HL-60 (cell line): ENCODE results near the gene ACVR1C.

Source experiments
- DNase-seq, 2 experiments: peaks; one replicate each; pipeline ENCODE4 v3.0.0-alpha.2; 2010 to 2020; ENCODE audit warnings: low read depth in 1 of 2, low spot score in 1 of 2
- H3K27ac ChIP-seq: fragments of 250-450 bp; sonication (Bioruptor Pico); replicated peaks from 2 replicates; pipeline ENCODE4 v1.5.1; 2020; ENCODE audit warnings: mild to moderate bottlenecking, moderate library complexity
- H3K27me3 ChIP-seq: fragments of 250-450 bp; sonication (Bioruptor Pico); 2 replicates; pipeline ENCODE4 v1.5.1; 2021; ENCODE audit warnings: mild to moderate bottlenecking, moderate library complexity; ENCODE audit not compliant: insufficient read depth, poor library complexity, severe bottlenecking
- H3K4me3 ChIP-seq: replicated peaks from 2 replicates; pipeline ENCODE4 v1.5.1; 2011; ENCODE audit warnings: mild to moderate bottlenecking, control low read depth, low read length; ENCODE audit not compliant: insufficient read depth
- GABPA ChIP-seq: IDR thresholded peaks from 2 replicates; pipeline ENCODE4 v1.6.1; 2012; ENCODE audit warnings: low read depth
- POLR2AphosphoS5 ChIP-seq: IDR thresholded peaks from 2 replicates; pipeline ENCODE4 v1.6.1; 2012; ENCODE audit warnings: low read depth
- SPI1 ChIP-seq: IDR thresholded peaks from 2 replicates; pipeline ENCODE4 v1.6.1; 2012; ENCODE audit warnings: low read depth, mild to moderate bottlenecking, borderline replicate concordance
- TF ChIP-seq, protein P1 (sequence below): IDR thresholded peaks from one replicate; pipeline ENCODE4 v1.5.1; 2011; ENCODE audit warnings: low read length, control low read depth, inconsistent platforms; ENCODE audit not compliant: insufficient read depth
- TF ChIP-seq, protein P2 (sequence below): IDR thresholded peaks from 2 replicates; pipeline ENCODE4 v1.6.1; 2012; ENCODE audit warnings: low read depth; ENCODE audit not compliant: insufficient replicate concordance

The ACVR1C gene

DNA sequence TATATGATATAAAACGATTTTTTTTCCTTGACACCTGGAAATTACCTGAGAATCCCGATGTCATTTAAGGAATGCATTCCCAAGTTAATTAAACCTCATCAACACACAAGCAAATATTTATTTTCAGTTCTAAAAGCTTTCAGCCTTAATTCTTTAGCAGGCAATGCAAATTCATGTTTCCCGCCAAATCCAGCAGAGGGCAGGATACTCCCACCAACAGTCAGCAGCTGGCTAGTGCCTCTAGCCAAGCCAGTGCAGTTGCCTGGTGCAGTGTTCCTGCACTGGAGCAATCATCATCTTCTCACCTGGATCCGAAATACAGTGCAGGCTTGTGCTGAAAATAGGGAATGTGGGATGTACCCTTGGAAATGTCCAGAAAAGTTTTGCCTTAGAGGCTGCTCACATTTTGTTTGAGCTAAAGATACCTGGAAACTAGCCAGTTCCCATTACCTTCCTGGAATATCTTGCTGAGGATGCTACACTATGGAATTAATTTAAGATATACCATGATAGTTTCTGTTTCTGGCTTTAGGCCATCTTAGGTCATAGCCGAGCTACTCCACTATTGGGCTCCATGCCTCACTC, 136.4 kb downstream of the ACVR1C start:
- Histone ChIP-seq H3K27ac (no peak overlapping the region), H3K27me3 (no peaks in the 10 kb centered on the region), H3K4me3 (no peak overlapping the region)
- TF ChIP-seq SPI1 (no peak), GABPA (no peak), POLR2AphosphoS5 (no peak)
- TF ChIP-seq, protein P1, sequence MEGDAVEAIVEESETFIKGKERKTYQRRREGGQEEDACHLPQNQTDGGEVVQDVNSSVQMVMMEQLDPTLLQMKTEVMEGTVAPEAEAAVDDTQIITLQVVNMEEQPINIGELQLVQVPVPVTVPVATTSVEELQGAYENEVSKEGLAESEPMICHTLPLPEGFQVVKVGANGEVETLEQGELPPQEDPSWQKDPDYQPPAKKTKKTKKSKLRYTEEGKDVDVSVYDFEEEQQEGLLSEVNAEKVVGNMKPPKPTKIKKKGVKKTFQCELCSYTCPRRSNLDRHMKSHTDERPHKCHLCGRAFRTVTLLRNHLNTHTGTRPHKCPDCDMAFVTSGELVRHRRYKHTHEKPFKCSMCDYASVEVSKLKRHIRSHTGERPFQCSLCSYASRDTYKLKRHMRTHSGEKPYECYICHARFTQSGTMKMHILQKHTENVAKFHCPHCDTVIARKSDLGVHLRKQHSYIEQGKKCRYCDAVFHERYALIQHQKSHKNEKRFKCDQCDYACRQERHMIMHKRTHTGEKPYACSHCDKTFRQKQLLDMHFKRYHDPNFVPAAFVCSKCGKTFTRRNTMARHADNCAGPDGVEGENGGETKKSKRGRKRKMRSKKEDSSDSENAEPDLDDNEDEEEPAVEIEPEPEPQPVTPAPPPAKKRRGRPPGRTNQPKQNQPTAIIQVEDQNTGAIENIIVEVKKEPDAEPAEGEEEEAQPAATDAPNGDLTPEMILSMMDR, result peak; percentile 56
- TF ChIP-seq, protein P2, sequence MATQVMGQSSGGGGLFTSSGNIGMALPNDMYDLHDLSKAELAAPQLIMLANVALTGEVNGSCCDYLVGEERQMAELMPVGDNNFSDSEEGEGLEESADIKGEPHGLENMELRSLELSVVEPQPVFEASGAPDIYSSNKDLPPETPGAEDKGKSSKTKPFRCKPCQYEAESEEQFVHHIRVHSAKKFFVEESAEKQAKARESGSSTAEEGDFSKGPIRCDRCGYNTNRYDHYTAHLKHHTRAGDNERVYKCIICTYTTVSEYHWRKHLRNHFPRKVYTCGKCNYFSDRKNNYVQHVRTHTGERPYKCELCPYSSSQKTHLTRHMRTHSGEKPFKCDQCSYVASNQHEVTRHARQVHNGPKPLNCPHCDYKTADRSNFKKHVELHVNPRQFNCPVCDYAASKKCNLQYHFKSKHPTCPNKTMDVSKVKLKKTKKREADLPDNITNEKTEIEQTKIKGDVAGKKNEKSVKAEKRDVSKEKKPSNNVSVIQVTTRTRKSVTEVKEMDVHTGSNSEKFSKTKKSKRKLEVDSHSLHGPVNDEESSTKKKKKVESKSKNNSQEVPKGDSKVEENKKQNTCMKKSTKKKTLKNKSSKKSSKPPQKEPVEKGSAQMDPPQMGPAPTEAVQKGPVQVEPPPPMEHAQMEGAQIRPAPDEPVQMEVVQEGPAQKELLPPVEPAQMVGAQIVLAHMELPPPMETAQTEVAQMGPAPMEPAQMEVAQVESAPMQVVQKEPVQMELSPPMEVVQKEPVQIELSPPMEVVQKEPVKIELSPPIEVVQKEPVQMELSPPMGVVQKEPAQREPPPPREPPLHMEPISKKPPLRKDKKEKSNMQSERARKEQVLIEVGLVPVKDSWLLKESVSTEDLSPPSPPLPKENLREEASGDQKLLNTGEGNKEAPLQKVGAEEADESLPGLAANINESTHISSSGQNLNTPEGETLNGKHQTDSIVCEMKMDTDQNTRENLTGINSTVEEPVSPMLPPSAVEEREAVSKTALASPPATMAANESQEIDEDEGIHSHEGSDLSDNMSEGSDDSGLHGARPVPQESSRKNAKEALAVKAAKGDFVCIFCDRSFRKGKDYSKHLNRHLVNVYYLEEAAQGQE, result no peak
- DNase-seq, result peak in 1 of 2 experiments; percentile 69

DNA sequence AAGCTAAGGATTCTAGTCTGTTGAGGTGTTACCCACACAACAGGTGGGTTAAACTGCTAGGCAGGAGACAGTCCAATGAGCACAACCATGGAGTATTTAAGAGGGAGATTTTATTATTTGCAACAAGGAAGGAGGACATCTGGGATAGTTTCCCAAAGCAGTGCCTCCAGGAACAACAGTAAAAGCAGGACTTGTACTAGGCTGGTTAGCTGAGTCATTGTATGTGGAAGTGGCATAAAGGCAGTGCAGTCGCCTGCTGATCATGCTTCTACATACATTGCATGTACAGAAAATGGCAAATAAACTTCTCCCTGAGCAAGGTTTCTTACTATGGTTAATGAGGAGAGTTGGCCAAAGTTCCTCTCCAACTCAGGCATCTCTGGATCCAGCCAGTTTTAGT, 138.7 kb downstream of the ACVR1C start:
- no peak for DNase-seq
- no peak for TF ChIP-seq SPI1
- TF ChIP-seq, protein P1, result no peak
- TF ChIP-seq, protein P2, result no peak
- TF ChIP-seq GABPA, result no peak
- no peak for TF ChIP-seq POLR2AphosphoS5
- Histone ChIP-seq H3K27me3 (no peaks in the 10 kb centered on the region), H3K27ac (no peak overlapping the region), H3K4me3 (no peak overlapping the region)

DNA sequence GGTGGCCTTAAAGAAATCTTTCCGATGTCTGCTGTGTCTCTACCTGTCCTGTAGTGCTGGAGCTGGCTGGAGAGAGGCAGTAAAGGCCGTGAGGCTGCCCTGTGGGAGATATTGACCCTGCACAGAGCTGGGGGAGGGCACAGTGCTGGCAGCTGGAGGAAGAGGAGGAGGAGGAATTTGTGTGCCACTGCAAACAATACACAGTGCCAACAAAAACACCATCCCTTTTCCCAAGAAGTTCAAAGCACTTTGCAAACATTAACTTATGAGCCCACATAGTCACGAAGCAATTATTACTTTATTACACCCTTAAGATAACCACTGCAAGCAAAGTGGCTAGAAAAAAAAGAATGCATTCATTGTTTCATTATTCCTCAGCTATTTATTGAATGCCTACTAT, 139.8 kb downstream of the ACVR1C start:
- no peak overlapping the region for H3K4me3 ChIP-seq
- TF ChIP-seq GABPA (no peak), POLR2AphosphoS5 (no peak), SPI1 (no peak)
- TF ChIP-seq, protein P1, result no peak
- TF ChIP-seq, protein P2, result no peak
- no peak for DNase-seq
- no peaks in the 10 kb centered on the region for H3K27me3 ChIP-seq
- H3K27ac ChIP-seq, result no peak overlapping the region
